ENCODE results near the gene SMAD1.
A peak's percentile ranks its signal among the peaks of the same experiment; 100 is the strongest.

SMAD1 gene

GRCh38 chr4:145523117-145523516 is 41.5 kb downstream of the SMAD1 start:
- Histone ChIP-seq H3K9ac (ENCODE audit: insufficient read length) (no peak overlapping the region), H3K4me3 (no peak overlapping the region), H3K36me3 (ENCODE audit: insufficient read depth, low read length) (peaks cover 17% of the 10 kb centered on the region), H3K9me3 (ENCODE audit: low read depth, low read length) (no peaks in the 10 kb centered on the region), H3K27ac (no peak overlapping the region)
- no peak for DNase-seq (ENCODE audit: low read depth, low spot score)
- no peak for TF ChIP-seq POLR2AphosphoS5 (IDR thresholded peaks at IDR 0.05; ENCODE audit: borderline replicate concordance, low read depth, low read length)
- no peak for TF ChIP-seq FOXP2 (optimal IDR thresholded peaks at IDR 0.05; ENCODE audit: control extremely low read depth, extremely low read length, insufficient read depth)
- TF ChIP-seq EZH2 (IDR thresholded peaks at IDR 0.05) = no peak

DNA sequence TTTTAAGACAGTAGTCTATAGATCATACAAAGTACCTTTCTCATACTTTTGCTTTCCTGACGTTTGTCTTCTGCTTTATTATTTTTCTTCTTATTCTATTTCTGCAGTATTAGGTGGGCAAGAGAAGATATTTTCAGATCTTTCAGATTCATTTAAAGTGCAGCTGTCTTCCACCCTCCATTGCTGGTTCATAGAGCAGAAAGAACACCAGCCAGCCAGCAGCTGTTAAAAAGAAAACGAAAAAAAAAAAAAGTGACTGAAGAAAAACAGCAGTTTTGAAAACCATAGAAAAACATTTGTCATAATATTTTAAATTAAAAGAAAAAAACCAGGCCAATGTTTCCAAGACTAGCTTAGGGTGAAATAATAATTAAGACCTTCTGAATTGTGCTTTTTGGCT is 42.9 kb downstream of the SMAD1 start:
- Histone ChIP-seq H3K27ac (0 out of 2 replicates have a peak overlapping the region, but pooled peaks have one; percentile 0), H3K36me3 (ENCODE audit: insufficient read depth, low read length) (peaks cover 14% of the 10 kb centered on the region), H3K9me3 (ENCODE audit: low read depth, low read length) (no peaks in the 10 kb centered on the region), H3K4me3 (no peak overlapping the region), H3K9ac (ENCODE audit: insufficient read length) (no peak overlapping the region)
- no peak for DNase-seq (ENCODE audit: low read depth, low spot score)
- no peak for TF ChIP-seq EZH2 (IDR thresholded peaks at IDR 0.05)
- no peak for TF ChIP-seq POLR2AphosphoS5 (IDR thresholded peaks at IDR 0.05; ENCODE audit: borderline replicate concordance, low read depth, low read length)
- no peak for TF ChIP-seq FOXP2 (optimal IDR thresholded peaks at IDR 0.05; ENCODE audit: control extremely low read depth, extremely low read length, insufficient read depth)

- DNase-seq (ENCODE audit: low read depth, low spot score) = no peak
- no peaks in the 10 kb centered on the region for H3K9me3 ChIP-seq (ENCODE audit: low read depth, low read length)
- 0 out of 2 replicates have a peak overlapping the region, but pooled peaks have one; percentile 0 for H3K27ac ChIP-seq
- no peak overlapping the region for H3K9ac ChIP-seq (ENCODE audit: insufficient read length)
- TF ChIP-seq EZH2 (IDR thresholded peaks at IDR 0.05) (no peak), FOXP2 (optimal IDR thresholded peaks at IDR 0.05; ENCODE audit: control extremely low read depth, extremely low read length, insufficient read depth) (no peak), POLR2AphosphoS5 (IDR thresholded peaks at IDR 0.05; ENCODE audit: borderline replicate concordance, low read depth, low read length) (no peak)
- no peak overlapping the region for H3K4me3 ChIP-seq
- H3K36me3 ChIP-seq (ENCODE audit: insufficient read depth, low read length) = peaks cover 6% of the 10 kb centered on the region
Observed at GRCh38 chr4:145525291-145525740, 43.7 kb downstream of the SMAD1 start.

GRCh38 chr4:145527773-145528172 is 46.1 kb downstream of the SMAD1 start:
- TF ChIP-seq FOXP2 (optimal IDR thresholded peaks at IDR 0.05; ENCODE audit: control extremely low read depth, extremely low read length, insufficient read depth) = no peak
- no peak for TF ChIP-seq EZH2 (IDR thresholded peaks at IDR 0.05)
- no peak for TF ChIP-seq POLR2AphosphoS5 (IDR thresholded peaks at IDR 0.05; ENCODE audit: borderline replicate concordance, low read depth, low read length)
- H3K36me3 ChIP-seq (ENCODE audit: insufficient read depth, low read length) = no peaks in the 10 kb centered on the region; the same call in 1 of the 2 replicates

GRCh38 chr4:145528601-145529000 is 46.9 kb downstream of the SMAD1 start:
- H3K9ac ChIP-seq (ENCODE audit: insufficient read length) = no peak overlapping the region
- no peak overlapping the region for H3K4me3 ChIP-seq
- no peaks in the 10 kb centered on the region; the same call in 1 of the 2 replicates for H3K36me3 ChIP-seq (ENCODE audit: insufficient read depth, low read length)
- no peak for DNase-seq (ENCODE audit: low read depth, low spot score)
- no peaks in the 10 kb centered on the region for H3K9me3 ChIP-seq (ENCODE audit: low read depth, low read length)
- TF ChIP-seq FOXP2 (optimal IDR thresholded peaks at IDR 0.05; ENCODE audit: control extremely low read depth, extremely low read length, insufficient read depth) = no peak
- TF ChIP-seq POLR2AphosphoS5 (IDR thresholded peaks at IDR 0.05; ENCODE audit: borderline replicate concordance, low read depth, low read length) = no peak
- no peak for TF ChIP-seq EZH2 (IDR thresholded peaks at IDR 0.05)
- no peak overlapping the region for H3K27ac ChIP-seq

More at GRCh38 chr4:145527773-145528172, 46.1 kb downstream of the SMAD1 start:
- Histone ChIP-seq H3K27ac (no peak overlapping the region), H3K9me3 (ENCODE audit: low read depth, low read length) (no peaks in the 10 kb centered on the region), H3K9ac (ENCODE audit: insufficient read length) (no peak overlapping the region), H3K4me3 (no peak overlapping the region)
- no peak for DNase-seq (ENCODE audit: low read depth, low spot score)

GRCh38 chr4:145530189-145530588 is 48.5 kb downstream of the SMAD1 start:
- TF ChIP-seq POLR2AphosphoS5 (IDR thresholded peaks at IDR 0.05; ENCODE audit: borderline replicate concordance, low read depth, low read length) (no peak), EZH2 (IDR thresholded peaks at IDR 0.05) (no peak), FOXP2 (optimal IDR thresholded peaks at IDR 0.05; ENCODE audit: control extremely low read depth, extremely low read length, insufficient read depth) (no peak)
- H3K4me3 ChIP-seq = no peak overlapping the region
- no peak overlapping the region for H3K27ac ChIP-seq
- no peak overlapping the region for H3K9ac ChIP-seq (ENCODE audit: insufficient read length)
- H3K36me3 ChIP-seq (ENCODE audit: insufficient read depth, low read length) = no peaks in the 10 kb centered on the region
- no peak for DNase-seq (ENCODE audit: low read depth, low spot score)
- H3K9me3 ChIP-seq (ENCODE audit: low read depth, low read length) = no peaks in the 10 kb centered on the region

DNA sequence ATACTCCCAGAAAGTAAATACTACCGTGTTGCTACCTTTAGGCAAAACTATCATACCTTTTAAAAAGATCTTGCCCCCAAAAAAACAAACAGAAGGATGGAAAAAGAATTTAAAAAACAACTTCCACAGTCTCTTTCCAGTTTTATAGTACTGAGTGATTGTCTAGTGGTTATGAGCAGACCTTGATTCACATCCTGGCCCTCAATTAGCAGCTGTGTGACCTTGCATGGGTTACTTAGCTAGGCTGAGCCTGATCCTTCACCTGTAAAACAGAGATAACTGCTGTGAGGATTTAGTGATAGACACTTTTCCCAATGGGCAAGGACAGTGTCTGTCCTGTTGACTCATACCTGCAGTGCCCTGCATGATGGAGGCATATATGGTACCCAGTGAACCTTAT is 49.0 kb downstream of the SMAD1 start:
- H3K36me3 ChIP-seq (ENCODE audit: insufficient read depth, low read length) = no peaks in the 10 kb centered on the region
- H3K9ac ChIP-seq (ENCODE audit: insufficient read length) = no peak overlapping the region
- TF ChIP-seq EZH2 (IDR thresholded peaks at IDR 0.05) = no peak
- TF ChIP-seq POLR2AphosphoS5 (IDR thresholded peaks at IDR 0.05; ENCODE audit: borderline replicate concordance, low read depth, low read length) = no peak
- TF ChIP-seq FOXP2 (optimal IDR thresholded peaks at IDR 0.05; ENCODE audit: control extremely low read depth, extremely low read length, insufficient read depth) = no peak
- no peaks in the 10 kb centered on the region for H3K9me3 ChIP-seq (ENCODE audit: low read depth, low read length)
- no peak overlapping the region for H3K4me3 ChIP-seq
- H3K27ac ChIP-seq = no peak overlapping the region
- no peak for DNase-seq (ENCODE audit: low read depth, low spot score)

GRCh38 chr4:145531223-145531622 is 49.6 kb downstream of the SMAD1 start:
- Histone ChIP-seq H3K9me3 (ENCODE audit: low read depth, low read length) (no peaks in the 10 kb centered on the region), H3K9ac (ENCODE audit: insufficient read length) (no peak overlapping the region), H3K4me3 (no peak overlapping the region), H3K27ac (no peak overlapping the region), H3K36me3 (ENCODE audit: insufficient read depth, low read length) (no peaks in the 10 kb centered on the region)
- no peak for TF ChIP-seq EZH2 (IDR thresholded peaks at IDR 0.05)
- TF ChIP-seq POLR2AphosphoS5 (IDR thresholded peaks at IDR 0.05; ENCODE audit: borderline replicate concordance, low read depth, low read length) = no peak
- TF ChIP-seq FOXP2 (optimal IDR thresholded peaks at IDR 0.05; ENCODE audit: control extremely low read depth, extremely low read length, insufficient read depth) = no peak
- DNase-seq (ENCODE audit: low read depth, low spot score) = no peak

GRCh38 chr4:145531859-145532258 is 50.2 kb downstream of the SMAD1 start:
- TF ChIP-seq EZH2 (IDR thresholded peaks at IDR 0.05) (no peak), POLR2AphosphoS5 (IDR thresholded peaks at IDR 0.05; ENCODE audit: borderline replicate concordance, low read depth, low read length) (no peak), FOXP2 (optimal IDR thresholded peaks at IDR 0.05; ENCODE audit: control extremely low read depth, extremely low read length, insufficient read depth) (no peak)
- DNase-seq (ENCODE audit: low read depth, low spot score) = no peak
- no peaks in the 10 kb centered on the region for H3K9me3 ChIP-seq (ENCODE audit: low read depth, low read length)
- H3K4me3 ChIP-seq = no peak overlapping the region
- H3K36me3 ChIP-seq (ENCODE audit: insufficient read depth, low read length) = no peaks in the 10 kb centered on the region
- H3K27ac ChIP-seq = peak overlapping the region; percentile 72
- peak overlapping the region; percentile 51 for H3K9ac ChIP-seq (ENCODE audit: insufficient read length)
